Hindlimb muscle (tissue), 1 donor: ENCODE results near the gene LRMDA. TPM values are rescaled to one million over a fixed set of nuclear protein-coding genes. Genes with fewer than 3 reads are reported as not detected.

ENCODE experiments used
- DNase-seq: peaks from one replicate; pipeline ENCODE4 v3.0.0-alpha.2; 2013
- polyA plus RNA-seq: library from polyadenylated mRNA; unstranded; fragments of 120-200 nt; gene quantifications from one replicate; pipeline ENCODE4 v1.2.1, GENCODE V29; 2013; ENCODE audit not compliant: insufficient read length

Gene LRMDA
- polyA plus RNA-seq, 1 donor = 6.6 TPM

DNA sequence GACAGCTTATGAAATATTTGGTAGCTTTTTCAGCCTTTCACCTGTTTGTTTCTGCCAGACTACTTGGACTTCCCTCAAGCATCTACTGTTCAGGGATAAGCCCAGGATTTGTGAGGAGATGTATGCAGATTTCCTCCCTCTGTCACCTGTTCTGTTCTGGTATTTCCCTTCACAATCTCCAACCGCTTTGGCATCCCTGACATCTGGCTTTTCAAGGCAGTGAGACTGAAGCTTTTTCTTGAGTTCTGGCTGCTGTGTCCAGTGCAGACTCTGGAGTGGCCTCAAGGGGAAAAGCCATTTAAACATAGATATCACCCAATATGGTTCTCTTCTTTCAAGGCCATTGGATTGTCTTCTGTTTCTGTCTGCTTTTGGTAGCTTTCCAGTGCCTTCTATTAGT, 369.7 kb downstream of the LRMDA start:
- DNase-seq = no peak

DNA sequence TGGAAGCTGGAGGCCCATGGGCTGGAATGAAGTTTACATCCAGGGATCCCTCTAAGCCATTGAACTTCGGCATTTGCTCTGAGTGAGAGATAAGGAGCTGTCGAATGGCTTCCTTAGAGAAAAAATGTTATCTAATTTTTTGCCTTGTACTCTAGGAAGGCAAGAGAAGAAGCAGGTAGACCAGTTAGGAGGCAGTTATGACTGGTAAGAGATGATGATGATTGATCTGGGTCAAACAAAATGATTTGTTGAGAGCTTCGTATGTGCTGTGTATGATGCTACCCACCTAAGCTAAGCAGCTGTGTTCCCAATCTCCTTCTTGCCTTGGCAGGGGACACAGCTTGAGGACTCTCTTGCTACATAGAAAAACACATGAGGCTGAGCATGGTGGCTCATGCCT, 370.2 kb downstream of the LRMDA start:
- DNase-seq = no peak

DNA sequence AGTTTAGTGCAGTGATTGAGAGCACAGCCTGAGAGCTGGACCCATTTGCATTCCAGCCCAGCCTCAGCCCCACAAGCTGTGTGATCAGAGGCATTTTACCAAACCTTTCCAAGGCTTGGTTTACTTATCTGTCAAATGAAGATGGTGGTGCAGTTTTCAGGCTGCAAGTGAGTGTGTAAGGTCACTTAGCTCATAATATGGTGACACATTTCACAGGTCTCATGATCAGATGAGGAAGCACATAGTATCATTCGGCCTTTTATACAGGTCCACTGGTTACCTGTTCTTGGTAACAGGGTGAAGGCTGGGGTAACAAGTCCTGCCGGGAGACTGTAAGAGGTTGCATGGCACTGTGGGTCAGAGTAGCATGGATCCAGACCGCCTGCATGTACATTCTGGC, 371.7 kb downstream of the LRMDA start:
- no peak for DNase-seq

DNA sequence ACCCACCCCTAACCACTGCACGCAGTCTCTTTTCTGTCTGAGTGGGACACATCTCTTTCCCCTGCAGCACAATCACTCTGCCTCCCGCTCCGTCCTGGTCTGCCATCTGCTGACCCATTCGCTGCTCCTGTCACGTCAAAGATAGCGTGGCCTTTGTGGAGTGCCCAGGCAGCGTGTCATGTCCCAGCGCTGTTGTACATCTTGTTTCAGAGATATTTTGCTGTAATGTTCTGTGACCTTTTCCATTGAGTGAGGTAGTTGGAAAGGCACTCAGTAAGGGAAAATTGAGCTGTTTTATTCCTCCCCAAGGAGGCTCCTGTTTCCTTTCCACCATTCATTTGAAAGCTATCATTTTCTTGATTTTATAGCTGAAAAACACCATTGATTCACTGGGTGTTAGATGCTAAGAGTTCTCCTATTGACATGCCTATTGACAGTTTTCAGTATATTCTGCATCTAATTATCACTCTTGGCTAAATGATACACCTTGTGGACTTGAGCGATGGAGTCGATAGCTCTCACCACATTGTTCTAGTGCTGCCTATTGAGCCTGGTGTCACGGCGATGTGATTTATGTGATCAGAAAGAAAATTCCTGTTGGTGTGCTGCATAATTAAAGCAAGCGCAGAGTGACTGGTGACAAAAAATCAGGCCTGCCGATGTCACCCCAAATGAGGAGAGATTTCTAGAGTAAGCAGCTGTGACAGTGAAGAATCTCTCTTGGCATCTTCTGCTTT, 372.6 kb downstream of the LRMDA start:
- no peak for DNase-seq

DNA sequence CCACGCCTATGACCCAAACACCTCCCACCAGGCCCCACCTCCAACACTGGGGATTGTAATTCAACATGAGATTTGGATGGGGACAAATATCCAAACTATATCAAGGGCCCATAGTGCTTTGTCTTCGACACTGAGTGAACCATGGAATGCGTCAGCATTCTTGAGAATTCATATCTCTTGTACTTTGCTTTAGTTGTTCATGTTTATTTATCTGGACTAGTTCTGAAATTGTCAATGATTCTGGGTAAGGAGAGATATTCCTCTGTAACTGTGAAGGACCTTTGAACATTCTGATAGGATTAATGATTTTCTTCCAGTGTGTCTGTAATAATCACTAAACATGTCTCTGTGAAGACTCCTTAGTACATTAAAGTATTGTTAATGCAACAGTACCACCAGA, 374.8 kb downstream of the LRMDA start:
- DNase-seq = no peak

DNA sequence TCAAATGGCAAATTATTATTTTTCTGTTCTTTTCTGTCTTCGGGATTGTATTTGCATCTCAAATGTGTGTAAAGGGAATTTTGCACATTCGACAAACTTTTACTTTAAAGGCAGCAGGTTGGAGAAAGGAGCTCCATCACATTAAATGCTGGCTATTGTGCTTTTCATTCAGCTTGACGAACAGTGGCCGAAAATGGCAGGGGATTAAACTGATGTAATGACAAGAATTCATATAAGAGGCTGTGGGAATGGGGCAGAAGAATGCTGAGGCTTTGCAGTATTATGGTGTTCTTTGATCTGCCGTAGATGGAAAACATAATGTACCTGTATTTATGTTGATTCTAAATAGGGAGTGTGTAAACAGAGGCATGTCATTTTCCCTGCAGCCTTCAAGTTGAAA, 376.0 kb downstream of the LRMDA start:
- DNase-seq = no peak

DNA sequence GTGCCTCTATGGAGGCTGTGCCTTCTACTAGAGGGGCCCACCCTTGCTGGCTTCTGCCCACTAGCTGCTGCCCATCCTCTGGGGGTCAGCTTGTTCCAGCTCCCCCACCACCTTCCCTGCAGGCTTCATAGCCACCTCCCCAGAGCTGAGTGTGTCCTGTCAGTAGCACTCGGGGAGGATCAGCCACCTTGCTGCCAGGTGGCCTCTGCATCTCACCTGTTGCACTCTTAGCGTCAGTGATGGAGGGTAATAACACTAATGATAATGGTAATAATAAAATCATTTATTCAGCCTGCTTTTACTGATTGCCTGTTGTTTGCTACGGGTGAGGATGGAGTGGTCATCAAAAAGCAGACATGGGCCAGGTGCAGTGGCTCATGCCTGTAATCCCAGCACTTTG, 377.6 kb downstream of the LRMDA start:
- DNase-seq = no peak

DNA sequence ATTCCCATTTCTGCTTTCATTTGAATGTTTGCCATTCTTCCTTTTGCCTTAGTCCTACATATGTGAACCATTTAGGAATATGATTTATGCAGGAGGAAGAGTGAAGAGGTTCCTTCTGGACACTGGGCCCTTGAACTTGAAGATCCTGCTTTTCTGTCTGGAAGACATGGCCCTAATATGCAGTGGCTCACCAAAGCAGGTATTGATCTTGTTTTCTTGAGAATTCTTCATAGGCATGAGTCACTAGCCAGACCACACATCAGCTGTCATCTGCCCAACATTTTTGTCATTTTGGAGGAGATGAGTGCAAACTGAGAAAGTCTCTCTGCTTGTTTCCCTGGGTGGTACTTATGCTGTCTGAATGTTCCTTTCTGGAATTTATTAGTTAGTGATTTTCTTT, 382.6 kb downstream of the LRMDA start:
- peak; percentile 53 for DNase-seq

DNA sequence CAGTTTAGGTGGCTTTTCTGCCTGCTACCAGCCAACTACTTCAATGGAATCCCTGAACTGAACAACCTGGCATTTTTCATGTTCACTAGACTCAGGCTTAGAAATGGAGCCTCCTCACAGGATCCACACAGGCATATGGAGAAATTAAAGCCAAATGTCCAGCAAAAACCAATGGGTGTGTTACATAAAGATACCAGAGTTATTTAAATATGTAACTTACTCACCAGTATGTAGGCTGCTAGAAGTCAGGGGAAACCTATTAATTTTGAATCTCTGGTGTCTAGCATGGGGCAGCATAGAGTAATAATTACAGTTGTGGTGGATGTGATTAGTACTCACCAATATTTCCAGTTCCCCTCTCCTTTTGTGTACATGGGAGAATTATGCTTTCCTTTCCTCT, 383.6 kb downstream of the LRMDA start:
- no peak for DNase-seq

DNA sequence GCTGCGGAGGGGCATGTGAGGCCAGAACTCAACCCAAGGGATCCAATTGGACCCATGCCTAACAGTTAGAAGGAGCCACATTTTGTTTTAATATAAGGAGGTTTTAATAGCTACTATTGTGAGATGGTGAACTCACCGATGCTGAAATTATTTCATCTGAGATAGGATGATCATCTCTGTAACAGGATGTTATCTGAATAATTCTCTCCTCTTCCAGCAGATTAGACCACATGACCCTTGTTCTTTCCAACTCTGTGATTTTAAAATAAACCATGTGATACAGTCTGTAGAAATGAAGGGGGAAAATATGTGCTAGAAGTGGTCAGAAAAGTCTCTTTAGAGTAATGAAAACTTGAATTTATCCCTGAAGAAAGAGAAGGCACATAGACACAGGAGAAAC, 385.8 kb downstream of the LRMDA start:
- no peak for DNase-seq

DNA sequence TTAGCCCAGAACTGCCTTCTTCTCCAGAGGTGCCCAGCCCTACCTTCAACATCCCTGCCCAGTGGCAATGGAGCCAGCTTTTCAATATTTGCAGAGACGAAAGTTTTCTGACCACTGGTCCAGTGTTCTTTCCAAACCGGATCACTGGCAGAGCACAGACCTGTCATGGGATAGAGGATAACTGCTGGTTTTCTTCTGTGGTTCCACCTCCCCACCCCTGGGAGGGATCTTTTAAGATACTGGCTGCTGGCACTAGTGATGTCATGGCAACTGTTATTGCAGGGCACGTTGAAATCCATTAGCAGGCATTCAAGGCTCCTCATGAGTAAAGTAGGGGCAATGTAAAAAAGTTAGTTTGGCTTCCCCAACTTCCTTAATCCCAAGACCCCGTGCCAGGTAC, 387.1 kb downstream of the LRMDA start:
- no peak for DNase-seq

DNA sequence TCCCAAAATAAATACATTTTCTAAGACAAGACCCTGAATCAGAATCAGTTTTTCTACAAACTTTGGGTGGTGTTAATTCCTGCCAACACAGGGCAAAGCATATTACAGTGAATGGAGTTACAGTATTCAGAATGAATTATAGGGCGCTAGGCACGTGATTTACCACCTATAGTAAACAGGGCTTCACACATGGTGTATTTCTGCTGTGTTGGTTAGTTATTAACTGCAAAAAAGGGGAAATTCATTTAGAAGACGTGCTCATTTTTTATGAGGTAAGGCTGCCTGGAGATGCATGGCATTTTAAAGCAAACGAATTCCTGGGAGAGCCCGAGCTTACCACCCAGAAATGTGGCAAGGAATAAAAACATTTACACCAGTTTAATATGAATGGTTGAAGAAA, 393.8 kb downstream of the LRMDA start:
- DNase-seq = no peak

DNA sequence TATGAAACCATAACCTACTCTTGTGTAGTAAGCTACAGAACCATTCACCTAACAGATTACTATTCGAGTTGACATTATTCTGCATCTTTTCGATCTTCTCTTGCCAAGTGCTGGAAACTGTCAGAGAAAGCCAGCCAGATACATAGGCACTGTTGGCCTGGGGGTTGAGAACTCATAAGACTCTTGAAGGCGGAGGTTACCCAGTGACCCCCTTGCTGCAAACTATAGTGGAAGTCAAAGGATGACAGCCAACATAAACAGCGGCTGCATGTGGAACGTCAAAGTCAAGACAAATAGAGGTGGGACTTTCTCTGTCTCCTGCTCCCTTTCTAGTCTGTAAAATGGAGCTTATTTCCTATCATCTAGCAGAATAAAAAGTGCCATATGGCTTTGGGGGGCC, 394.2 kb downstream of the LRMDA start:
- DNase-seq = no peak

DNA sequence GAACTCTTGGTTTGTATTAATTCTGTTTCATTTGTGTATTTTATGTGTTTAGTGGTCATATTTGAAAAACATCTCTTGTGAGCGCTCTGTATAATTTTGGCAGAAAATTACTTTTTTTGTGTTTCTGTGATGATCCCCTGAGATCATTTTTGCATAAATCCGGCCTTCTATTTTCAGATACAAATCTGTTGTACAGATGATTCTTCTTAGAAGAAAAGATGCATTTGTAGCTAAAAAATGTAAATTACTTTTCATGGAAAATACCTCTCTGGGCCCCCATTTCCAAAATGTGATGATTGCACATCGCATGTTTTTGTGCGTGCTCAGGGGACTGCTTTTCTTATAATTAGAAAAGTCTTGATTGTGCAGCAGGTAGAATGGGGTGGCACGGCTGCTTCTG, 395.4 kb downstream of the LRMDA start:
- no peak for DNase-seq

DNA sequence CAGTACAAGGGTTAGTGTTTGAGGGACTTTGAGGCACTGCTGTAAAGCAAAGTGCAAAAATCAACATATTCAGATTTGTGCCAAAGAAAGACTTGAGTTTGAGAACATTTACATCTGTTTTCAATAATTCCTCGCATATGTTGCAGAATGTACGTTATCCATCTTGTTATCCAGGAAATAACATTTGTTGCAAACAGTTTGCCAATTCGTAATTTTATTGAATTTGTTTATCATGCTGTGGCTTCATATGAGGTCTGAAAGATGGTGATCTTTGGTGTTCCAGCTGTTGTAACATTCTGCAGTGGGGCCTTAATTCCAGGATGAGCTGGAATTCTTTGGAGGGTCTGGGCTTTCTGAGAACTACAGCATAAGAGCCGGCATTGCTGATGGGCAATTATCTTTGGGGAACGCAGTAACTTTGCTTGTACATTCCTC, 396.2 kb downstream of the LRMDA start:
- peak; percentile 64 for DNase-seq

DNA sequence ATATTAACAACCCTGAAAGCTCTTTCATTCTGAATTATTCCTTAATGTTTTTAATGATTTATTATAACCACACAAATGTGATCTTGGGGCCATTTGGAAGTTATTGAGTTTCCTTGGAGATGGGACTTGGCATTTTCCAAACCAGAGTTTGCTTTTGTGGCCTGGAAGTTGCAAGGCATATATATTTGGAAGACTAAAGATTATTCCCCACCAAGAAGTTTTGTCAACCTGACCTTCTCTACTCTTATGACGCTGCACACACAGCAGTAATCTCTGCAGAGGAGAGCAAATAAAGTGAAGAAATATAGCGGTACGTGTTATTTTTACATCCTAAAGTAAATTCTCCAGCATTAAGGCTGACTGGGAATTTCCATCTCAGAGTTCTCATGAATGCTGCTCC, 397.0 kb downstream of the LRMDA start:
- no peak for DNase-seq

DNA sequence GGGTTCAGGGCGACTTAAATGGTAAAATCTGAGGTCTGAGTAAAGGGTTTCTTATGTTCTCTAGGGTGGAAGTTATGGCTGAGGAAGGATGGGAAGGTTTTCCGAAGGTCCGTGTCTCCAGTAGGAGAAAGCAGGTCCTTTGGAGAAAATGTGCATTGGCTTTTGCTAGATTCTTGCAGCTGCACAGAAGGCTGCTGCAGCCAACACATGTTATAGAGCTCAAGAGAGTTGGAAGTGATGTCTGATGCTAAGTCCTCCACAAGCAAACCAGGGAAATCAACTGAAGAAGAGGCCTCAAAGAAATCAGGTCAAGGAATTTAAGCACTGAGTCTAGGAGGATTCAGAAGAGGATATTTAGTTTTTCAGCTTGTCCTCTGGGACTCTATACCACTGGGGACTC, 404.6 kb downstream of the LRMDA start:
- no peak for DNase-seq

DNA sequence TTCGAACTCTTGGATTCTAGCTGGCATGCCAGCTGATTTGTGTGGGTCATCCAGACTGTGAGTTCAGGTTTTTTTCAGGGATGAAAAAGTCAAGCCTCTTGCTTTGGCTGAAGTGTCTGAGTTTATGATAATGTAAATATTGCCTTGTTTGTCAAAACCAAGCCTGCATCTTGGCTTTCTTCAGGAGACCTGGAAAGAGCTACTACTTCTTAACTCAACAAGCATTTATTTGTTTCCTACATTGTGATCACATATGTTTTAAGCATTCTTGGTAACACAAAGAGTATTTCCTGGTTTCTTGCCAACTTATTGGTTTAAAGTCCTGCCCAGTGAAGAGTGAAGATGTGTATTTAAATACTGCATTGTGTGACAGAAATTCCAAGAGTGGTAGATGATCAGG, 407.1 kb downstream of the LRMDA start:
- DNase-seq = no peak

DNA sequence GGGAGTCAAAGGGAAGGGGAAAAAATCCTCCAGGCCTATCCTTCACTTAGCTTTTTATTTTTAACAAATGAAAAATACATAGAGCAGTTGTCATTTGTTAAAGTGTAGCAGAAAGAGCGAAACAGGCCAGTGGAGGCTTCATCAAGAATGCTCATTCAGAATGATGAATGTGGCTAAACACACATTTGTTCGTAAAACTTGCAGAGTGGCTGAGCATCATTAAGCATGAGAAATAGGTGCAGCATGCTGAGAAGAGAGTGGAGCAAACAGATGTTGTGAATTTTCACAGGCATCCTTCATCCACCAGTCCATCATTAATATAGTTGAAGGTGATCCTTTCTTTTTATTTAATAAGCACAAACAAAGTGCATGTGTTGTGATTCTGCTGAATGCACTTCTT, 407.6 kb downstream of the LRMDA start:
- no peak for DNase-seq

DNA sequence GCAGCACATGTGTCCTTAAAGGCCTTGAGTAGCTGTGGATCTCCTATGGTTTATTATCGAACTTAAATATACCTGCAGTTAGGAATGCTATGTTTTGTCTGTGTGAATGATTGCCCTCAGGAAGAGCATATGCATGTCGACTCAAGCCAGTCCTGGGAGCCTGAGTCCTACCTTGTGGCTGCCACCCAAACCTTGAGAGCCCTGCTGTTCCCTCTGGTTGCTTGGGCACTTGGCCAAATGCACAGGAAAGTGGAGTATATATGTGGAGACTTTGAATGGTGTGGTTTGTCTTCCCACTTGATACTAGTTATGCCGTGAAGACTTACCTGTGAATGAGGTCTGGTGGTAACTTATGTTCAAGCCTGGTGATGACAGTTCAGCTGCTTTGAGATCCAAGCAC, 409.8 kb downstream of the LRMDA start:
- no peak for DNase-seq

DNA sequence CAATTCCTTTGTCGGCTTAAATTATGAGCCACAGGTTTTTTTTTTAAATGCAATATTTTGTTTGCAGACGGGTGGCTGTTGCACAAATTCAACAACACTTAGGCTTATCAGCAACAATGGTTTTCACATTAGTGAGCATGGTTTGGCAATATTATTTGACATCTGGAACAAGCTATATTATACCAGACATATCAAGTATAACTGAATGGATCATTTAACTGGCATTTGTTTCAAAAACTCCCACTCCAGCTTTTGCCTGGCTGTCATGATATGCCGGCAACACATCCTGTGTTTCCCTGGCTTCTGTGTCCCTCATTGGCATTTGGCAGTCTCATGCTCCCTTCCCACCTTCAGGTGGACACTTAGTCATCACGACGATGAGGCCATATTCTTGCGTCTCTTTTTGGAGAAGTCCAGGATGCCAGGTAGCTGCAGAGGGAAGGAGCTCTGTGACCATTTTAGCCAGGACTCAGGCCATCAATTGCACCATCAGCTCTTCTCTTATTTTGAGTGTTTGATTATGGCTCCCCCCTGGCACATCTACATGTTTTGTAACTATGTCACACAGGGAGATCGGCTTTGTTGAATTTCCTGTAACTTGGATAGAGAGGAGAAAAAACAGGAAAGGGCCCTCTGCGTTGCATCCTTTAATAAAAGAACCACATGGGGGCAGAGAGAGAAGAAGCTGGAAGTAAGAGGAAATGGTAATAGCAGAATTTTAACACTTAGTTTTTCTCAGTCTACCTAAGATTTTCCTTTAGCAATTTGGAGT, 413.9 kb downstream of the LRMDA start:
- DNase-seq = no peak

DNA sequence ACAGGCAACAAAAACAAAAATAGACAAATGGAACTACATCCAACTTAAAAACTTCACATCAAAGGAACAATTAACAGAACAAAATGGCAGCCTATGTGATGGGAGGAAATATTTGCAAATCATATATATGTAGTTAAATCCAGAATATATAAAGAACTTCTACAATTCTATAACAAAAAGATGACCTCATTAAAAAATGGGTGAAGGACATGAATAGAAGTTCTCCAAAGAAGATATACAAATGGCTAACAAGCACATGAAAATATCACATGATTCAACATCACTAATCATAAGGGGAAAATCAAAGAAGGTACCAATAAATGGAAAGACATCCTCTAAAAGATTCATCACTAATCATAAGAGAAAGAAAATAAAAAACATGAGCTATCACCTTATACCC, 416.1 kb downstream of the LRMDA start:
- DNase-seq = no peak

DNA sequence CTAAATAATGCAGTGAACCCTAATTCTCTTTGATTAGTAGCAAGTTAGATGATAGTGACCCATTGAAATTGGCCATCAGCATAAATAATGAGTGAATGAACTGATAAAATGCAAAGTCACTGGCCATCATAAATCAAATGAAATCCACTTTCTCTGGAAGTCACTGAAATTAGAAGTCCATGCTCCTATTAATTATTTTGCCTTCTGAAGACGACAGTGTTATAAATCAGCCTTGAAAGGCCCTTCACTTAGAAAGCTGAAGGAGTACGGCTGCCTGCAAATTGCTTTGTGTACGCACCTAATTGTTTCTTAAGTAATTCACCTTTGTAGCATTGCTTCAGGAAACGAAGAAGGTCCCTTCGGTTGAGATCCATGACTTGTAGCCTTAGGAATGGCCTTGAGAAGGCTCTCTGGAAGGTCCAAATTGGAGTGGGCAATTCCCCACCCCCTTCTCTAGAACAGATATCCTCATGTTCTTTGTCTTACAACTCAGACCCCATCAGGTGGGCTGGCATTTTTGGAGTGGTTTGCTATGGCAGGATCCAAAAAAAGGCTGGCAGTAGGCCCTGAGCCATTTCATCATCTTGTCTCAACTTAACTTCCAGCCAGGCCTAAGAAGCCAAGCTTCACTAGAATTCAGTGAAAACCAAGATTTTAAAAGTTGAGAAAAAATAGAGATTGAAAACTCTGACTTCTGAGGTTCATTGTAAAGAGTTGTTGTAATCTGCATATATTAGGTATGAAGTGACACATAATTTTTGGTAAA, 420.3 kb downstream of the LRMDA start:
- DNase-seq = no peak
